Endothelial cell of umbilical vein (primary cell): ENCODE data around the gene HIVEP3. TPM values are rescaled to one million over a fixed set of nuclear protein-coding genes. Genes with fewer than 3 reads are reported as not detected.

Experiments
- BruUV-seq: library from RNA; stranded (reverse); fragments of 400-500 nt; replicated peaks from 2 replicates; lab custom pipeline; 2021; lab: Mats Ljungman, UMichigan
- CTCF ChIA-PET: fragments of 300-600, 350-600 bp; sonication (Branson Sonifier 250); formaldehyde crosslinking; loops from one replicate; lab custom pipeline; 2021; ENCODE audit warnings: antibody characterized with exemption, inconsistent platforms; lab: Charles Lee
- POLR2A ChIA-PET: fragments of 300-600, 350-600 bp; sonication (Branson Sonifier 250); formaldehyde crosslinking; loops from one replicate; lab custom pipeline; 2021; ENCODE audit warnings: antibody characterized with exemption, inconsistent platforms; lab: Charles Lee
- DNase-seq: peaks from one replicate; pipeline ENCODE4 v3.0.0-alpha.2; 2011; ENCODE audit warnings: low read depth, low spot score
- FAIRE-seq: peaks from 2 replicates; lab custom pipeline; 2011; peaks lifted over from hg19 to GRCh38; lab: Jason Lieb, UNC
- H2AFZ ChIP-seq: 2 replicates; pipeline ENCODE4 v1.6.0; 2012; ENCODE audit warnings: low read depth, low read length, control low read depth, inconsistent platforms
- H3K27ac ChIP-seq: 2 replicates; pipeline ENCODE4 v1.5.1; 2011; ENCODE audit warnings: low read depth, mild to moderate bottlenecking, control low read depth, low read length, moderate library complexity; ENCODE audit not compliant: insufficient read depth
- H3K27me3 ChIP-seq, 2 experiments: 2 replicates each; pipeline versions ENCODE4 v1.6.0 to v1.6.1; 2011; ENCODE audit warnings: low read length in 2 of 2, mixed read lengths in 1 of 2; ENCODE audit not compliant: control insufficient read depth in 2 of 2, insufficient read depth in 2 of 2
- H3K36me3 ChIP-seq, 2 experiments: 2 replicates in 1 of 2; 3 replicates in 1 of 2; pipeline ENCODE4 v1.5.1; 2011; ENCODE audit warnings: low read length in 2 of 2, mild to moderate bottlenecking in 1 of 2, moderate library complexity in 1 of 2; ENCODE audit not compliant: control insufficient read depth in 2 of 2, insufficient read depth in 2 of 2; ENCODE audit errors: extremely low read depth in 1 of 2
- H3K4me1 ChIP-seq: 3 replicates; pipeline ENCODE4 v1.5.1; 2011; ENCODE audit warnings: mild to moderate bottlenecking, low read length; ENCODE audit not compliant: control insufficient read depth, insufficient read depth; ENCODE audit errors: extremely low read depth
- H3K4me2 ChIP-seq: 2 replicates; pipeline ENCODE4 v1.6.1; 2011; ENCODE audit warnings: low read length, control low read depth, mixed read lengths; ENCODE audit not compliant: insufficient read depth
- H3K4me3 ChIP-seq, 3 experiments: fragments of 200-600 bp in 1 of 3; sonication (generic), shearing (Covaris generic) in 1 of 3; replicated peaks in 1 of 3; 2 replicates each; pipeline ENCODE4 v1.5.1; 2011 to 2016; ENCODE audit warnings: control low read depth in 3 of 3, low read length in 3 of 3, mild to moderate bottlenecking in 2 of 3, inconsistent platforms in 1 of 3, low read depth in 1 of 3, moderate library complexity in 1 of 3; ENCODE audit not compliant: insufficient read depth in 1 of 3
- H3K79me2 ChIP-seq: 2 replicates; pipeline ENCODE4 v1.6.0; 2012; ENCODE audit warnings: low read length, inconsistent platforms; ENCODE audit not compliant: control insufficient read depth, insufficient read depth
- H3K9ac ChIP-seq: replicated peaks from 2 replicates; pipeline ENCODE3; 2011; ENCODE audit warnings: low read length, control low read depth; ENCODE audit not compliant: insufficient read depth; ENCODE audit errors: extremely low read depth
- H3K9me1 ChIP-seq: replicated peaks from 3 replicates; pipeline ENCODE4 v1.6.0; 2011; ENCODE audit warnings: mild to moderate bottlenecking, low read length; ENCODE audit not compliant: control insufficient read depth, insufficient read depth; ENCODE audit errors: extremely low read depth
- H3K9me3 ChIP-seq: replicated peaks from 2 replicates; pipeline ENCODE4 v1.5.1; 2012; ENCODE audit warnings: low read length, inconsistent platforms; ENCODE audit not compliant: control insufficient read depth, insufficient read depth
- H4K20me1 ChIP-seq: replicated peaks from 2 replicates; pipeline ENCODE3; 2011; ENCODE audit warnings: mild to moderate bottlenecking, low read length; ENCODE audit not compliant: control insufficient read depth, insufficient read depth; ENCODE audit errors: extremely low read depth
- CTCF ChIP-seq, 2 donors: IDR thresholded peaks; 1 replicate in 1 of 2; 2 replicates in 1 of 2; pipeline ENCODE4 v1.5.1; 2011; ENCODE audit warnings: low read length in 2 of 2, mild to moderate bottlenecking in 2 of 2, moderate library complexity in 2 of 2, control low read depth in 1 of 2, inconsistent platforms in 1 of 2, low read depth in 1 of 2; ENCODE audit not compliant: insufficient read depth in 1 of 2; ENCODE audit errors: extremely low read depth in 1 of 2
- EZH2 ChIP-seq: IDR thresholded peaks from 2 replicates; pipeline ENCODE4 v1.6.1; 2012; ENCODE audit warnings: borderline replicate concordance, low read depth, mild to moderate bottlenecking, moderate library complexity, low read length, inconsistent platforms; ENCODE audit not compliant: severe bottlenecking
- FOS ChIP-seq: IDR thresholded peaks from 2 replicates; pipeline ENCODE4 v1.6.1; 2011; ENCODE audit warnings: mild to moderate bottlenecking, low read length, moderate library complexity, borderline replicate concordance; ENCODE audit not compliant: insufficient read depth
- GATA2 ChIP-seq: IDR thresholded peaks from 2 replicates; pipeline ENCODE4 v1.7.0; 2011; ENCODE audit warnings: low read depth, mild to moderate bottlenecking, moderate library complexity, mixed read lengths, low read length; ENCODE audit not compliant: insufficient read length, insufficient read depth
- JUN ChIP-seq: IDR thresholded peaks from 2 replicates; pipeline ENCODE4 v1.6.1; 2011; ENCODE audit warnings: borderline replicate concordance, low read depth; ENCODE audit not compliant: insufficient read length, insufficient read depth
- MAX ChIP-seq: IDR thresholded peaks from 2 replicates; pipeline ENCODE4 v1.6.1; 2011; ENCODE audit not compliant: insufficient read depth, insufficient read length
- MYC ChIP-seq: IDR thresholded peaks from one replicate; pipeline ENCODE4 v1.6.1; 2011; ENCODE audit warnings: mild to moderate bottlenecking, low read depth, low read length
- POLR2A ChIP-seq: IDR thresholded peaks from 2 replicates; pipeline ENCODE4 v1.6.1; 2012; ENCODE audit warnings: low read depth, mild to moderate bottlenecking, control low read depth, low read length
- POLR2AphosphoS5 ChIP-seq: IDR thresholded peaks from 2 replicates; pipeline ENCODE4 v1.6.1; 2012; ENCODE audit warnings: low read depth, mild to moderate bottlenecking, control low read depth, low read length, moderate library complexity; ENCODE audit not compliant: insufficient read depth
- dilution Hi-C: fragments of 300-500 bp; cut with MboI; formaldehyde crosslinking; loops from one replicate; pipeline ENCODE4 v1.15.0; 2019; ENCODE audit warnings: low sequenced_read_pairs; ENCODE audit not compliant: extremely low pct_ligation_motif_present
- intact Hi-C: fragments of 100-400 bp; cut with micrococcal nuclease; formaldehyde crosslinking; loops from one replicate; pipeline ENCODE4 v1.10.0; 2022
- polyA plus RNA-seq, 4 experiments: library from polyadenylated mRNA; depleted of rRNA in 3 of 4; stranded (reverse) in 3 of 4; unstranded in 1 of 4; fragments of >200 nt; gene quantifications; 2 replicates each; pipeline versions ENCODE4 v1.2.1 to v1.2.3, GENCODE V29; 2011 to 2012; ENCODE audit warnings: missing spikeins in 1 of 4
- total RNA-seq: library from RNA; stranded (reverse); gene quantifications from 2 replicates; pipeline ENCODE4 v1.2.3, GENCODE V29; 2021

Gene HIVEP3
- total and polyA plus RNA-seq, 2 donors (not counting 3 experiments of a cell fraction or from before 2014, with no cell fraction given) = 3.4 to 4.0 TPM

GRCh38 chr1:41894808-41895483, 23.8 kb downstream of the HIVEP3 start:
- peak overlapping the region; percentile 12 for H2AFZ ChIP-seq
- intact Hi-C loops = no loop called here
- CTCF ChIA-PET = interaction anchor here (0.9 kb wide), 1 partner anchor 33 kb away, joined by 4 read pairs; no protein-coding TSS in a partner anchor
- H4K20me1 ChIP-seq = no peaks in the 10 kb centered on the region
- FAIRE-seq (no peak), DNase-seq (no peak)
- no peaks in the 10 kb centered on the region for H3K9me1 ChIP-seq
- H3K4me3 ChIP-seq = no peak overlapping the region
- BruUV-seq = no TSS peak
- POLR2A ChIA-PET = no interaction called here
- no peak overlapping the region for H3K27ac ChIP-seq
- H3K4me2 ChIP-seq = no peak overlapping the region
- H3K9me3 ChIP-seq = no peaks in the 10 kb centered on the region
- H3K79me2 ChIP-seq = no peaks in the 10 kb centered on the region
- H3K36me3 ChIP-seq = no peaks in the 10 kb centered on the region
- TF ChIP-seq POLR2A = no peak
- TF ChIP-seq CTCF (IDR thresholded peaks at IDR 0.05; ENCODE audit: extremely low read depth in 1 of 2, insufficient read depth in 1 of 2, low read depth in 1 of 2, low read length in 2 of 2) = no peak
- TF ChIP-seq GATA2 = no peak
- no peak for TF ChIP-seq FOS
- TF ChIP-seq JUN = no peak
- no peak for TF ChIP-seq MYC
- no peak for TF ChIP-seq EZH2
- no peak for TF ChIP-seq MAX
- TF ChIP-seq POLR2AphosphoS5 = no peak
- no peak overlapping the region for H3K9ac ChIP-seq
- no peaks in the 10 kb centered on the region for H3K27me3 ChIP-seq
- dilution Hi-C loops = no loop called here
- peaks cover 40% of the 10 kb centered on the region for H3K4me1 ChIP-seq
